HG03469 (cell line): Measurements from ENCODE around the gene RTN3.
"Not testable (repeated sequence)": the region's sequence is repeated elsewhere in the genome, so short reads cannot be mapped to it uniquely, and the experiment has no call there.

Experiments
- ATAC-seq: cut with Tn5 transposase; IDR thresholded peaks from one replicate; pipeline ENCODE4 v1.9.1; 2021; ENCODE audit warnings: mild to moderate bottlenecking, moderate library complexity, moderate number of reproducible peaks; ENCODE audit not compliant: unreplicated experiment

Gene RTN3

DNA sequence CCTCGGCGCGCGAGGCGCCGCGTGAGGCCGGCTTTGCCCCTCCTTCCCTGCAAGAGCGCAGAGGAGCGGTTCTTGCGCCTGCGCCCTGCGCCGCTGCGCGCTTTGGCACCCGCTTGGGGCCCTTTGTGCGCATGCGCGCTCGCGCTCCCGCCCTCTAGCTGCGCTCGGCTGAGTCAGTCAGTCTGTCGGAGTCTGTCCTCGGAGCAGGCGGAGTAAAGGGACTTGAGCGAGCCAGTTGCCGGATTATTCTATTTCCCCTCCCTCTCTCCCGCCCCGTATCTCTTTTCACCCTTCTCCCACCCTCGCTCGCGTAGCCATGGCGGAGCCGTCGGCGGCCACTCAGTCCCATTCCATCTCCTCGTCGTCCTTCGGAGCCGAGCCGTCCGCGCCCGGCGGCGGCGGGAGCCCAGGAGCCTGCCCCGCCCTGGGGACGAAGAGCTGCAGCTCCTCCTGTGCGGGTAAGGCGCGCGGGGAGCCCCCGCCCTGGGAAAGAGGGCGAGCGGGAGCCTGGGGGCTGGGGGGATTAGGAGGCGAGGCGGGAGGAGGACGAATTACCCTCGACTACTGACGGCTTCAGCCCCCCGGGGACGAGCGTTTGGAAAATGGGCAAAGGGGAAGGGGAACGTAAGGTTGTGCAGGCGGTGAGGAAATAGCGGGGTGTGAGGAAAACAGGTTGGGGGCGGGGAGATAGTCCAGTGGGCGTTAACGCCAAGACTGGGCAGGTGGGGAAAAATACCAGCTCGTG is at the start of gene RTN3:
TSS of gene RTN3 (plus strand) at position 180 of the 745 bp plus-strand sequence. CDS start at position 317, 137 bp downstream.
- ATAC-seq: peak; percentile 88

- ATAC-seq: no peak
Observed at GRCh38 chr11:63635762-63636465, 45.4 kb upstream of the RTN3 start.

GRCh38 chr11:63638436-63638835 is 42.9 kb upstream of the RTN3 start:
- not testable (repeated sequence) for ATAC-seq

GRCh38 chr11:63639199-63639832 is 42.0 kb upstream of the RTN3 start:
- ATAC-seq: no peak

- no peak for ATAC-seq
Observed at GRCh38 chr11:63641727-63642126, 39.6 kb upstream of the RTN3 start.

DNA sequence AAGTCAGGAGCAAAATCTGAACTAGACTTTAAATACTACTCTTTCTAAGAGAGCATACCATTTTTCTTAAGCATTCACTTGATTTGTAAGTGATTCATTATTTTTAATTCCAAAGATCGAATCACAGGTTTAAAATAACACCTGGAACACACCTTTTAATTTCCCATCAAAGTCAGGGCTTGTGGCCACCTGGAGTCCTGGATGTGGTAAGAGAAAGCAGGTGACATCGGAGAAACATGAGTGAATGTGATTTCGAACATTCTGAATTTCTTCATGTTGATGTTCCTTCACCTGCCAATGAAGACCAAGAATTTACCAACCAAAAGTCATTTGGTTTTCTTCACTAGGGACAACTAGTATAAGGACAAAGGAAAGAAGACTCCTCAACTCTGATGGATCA is 38.1 kb upstream of the RTN3 start:
- ATAC-seq: no peak

DNA sequence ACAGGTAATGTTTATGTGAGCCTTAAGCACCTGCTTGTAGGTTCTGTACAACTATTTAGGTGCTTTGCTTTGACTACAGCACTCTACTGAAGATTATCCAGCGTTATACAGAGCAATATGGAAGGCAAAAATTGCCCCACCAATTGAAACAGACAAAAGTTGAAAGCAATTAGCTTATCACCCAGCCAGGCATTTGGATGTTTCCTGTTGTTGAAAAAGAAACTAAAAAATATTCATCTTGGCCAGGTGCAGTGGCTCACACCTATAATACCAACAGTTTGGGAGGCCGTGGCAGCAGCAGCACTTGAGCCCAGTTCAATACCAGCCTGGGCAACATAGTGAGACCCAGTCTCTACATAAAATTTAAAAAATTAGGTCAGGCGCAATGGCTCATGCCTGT is 28.6 kb upstream of the RTN3 start:
- no peak for ATAC-seq

DNA sequence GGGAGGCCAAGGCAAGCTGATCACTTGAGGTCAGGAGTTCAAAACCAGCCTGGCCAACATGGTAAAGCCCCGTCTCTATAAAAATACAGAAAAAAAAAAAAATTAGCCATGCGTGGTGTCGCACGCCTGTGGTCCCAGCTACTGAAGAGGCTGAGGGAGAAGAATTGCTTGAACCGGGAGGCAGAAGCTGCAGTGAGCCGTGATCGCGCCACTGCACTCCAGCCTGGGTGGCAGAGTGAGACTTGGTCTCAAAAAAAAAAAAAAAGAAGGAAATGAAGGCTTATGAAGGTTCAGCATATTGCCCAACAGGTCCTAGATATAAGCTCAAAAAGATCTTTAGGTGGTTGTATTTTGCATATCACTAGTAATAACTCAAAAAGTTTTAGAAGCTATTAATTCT is 20.3 kb upstream of the RTN3 start:
- ATAC-seq: no peak

DNA sequence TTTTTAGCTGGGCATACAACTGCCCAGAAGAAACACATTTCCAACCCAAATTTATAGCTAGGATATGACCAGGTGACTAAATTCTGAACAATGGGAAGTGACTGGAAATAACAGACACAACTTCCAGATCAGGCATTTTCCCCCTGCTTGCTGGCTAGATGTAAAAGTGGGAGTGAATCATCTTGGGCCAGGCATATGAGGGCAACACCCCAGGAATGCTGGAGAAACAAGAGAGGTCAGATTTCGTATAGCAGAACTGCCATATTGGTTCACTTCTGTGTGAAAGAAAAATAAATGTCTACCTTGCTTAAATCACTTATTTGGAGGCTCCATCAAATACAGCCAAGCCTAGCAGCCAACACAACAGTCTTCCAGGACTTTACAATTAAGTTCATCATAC is 17.5 kb upstream of the RTN3 start:
- ATAC-seq: no peak

GRCh38 chr11:63666874-63667273 is 14.4 kb upstream of the RTN3 start:
- ATAC-seq: no peak

- ATAC-seq: no peak
Observed at GRCh38 chr11:63667995-63668795, 13.1 kb upstream of the RTN3 start.

- no peak for ATAC-seq
Observed at GRCh38 chr11:63670096-63670432, 11.2 kb upstream of the RTN3 start.

GRCh38 chr11:63670433-63671321 is 10.6 kb upstream of the RTN3 start:
- no peak for ATAC-seq

GRCh38 chr11:63671322-63672155 is 9.8 kb upstream of the RTN3 start, which contains the start of gene ATL3:
Gene ATL3 (minus strand): TSS chr11:63671376. CDS start chr11:63671335, 41 bp downstream.
- peak; percentile 78 for ATAC-seq

GRCh38 chr11:63672156-63672463 is 9.2 kb upstream of the RTN3 start:
- no peak for ATAC-seq

DNA sequence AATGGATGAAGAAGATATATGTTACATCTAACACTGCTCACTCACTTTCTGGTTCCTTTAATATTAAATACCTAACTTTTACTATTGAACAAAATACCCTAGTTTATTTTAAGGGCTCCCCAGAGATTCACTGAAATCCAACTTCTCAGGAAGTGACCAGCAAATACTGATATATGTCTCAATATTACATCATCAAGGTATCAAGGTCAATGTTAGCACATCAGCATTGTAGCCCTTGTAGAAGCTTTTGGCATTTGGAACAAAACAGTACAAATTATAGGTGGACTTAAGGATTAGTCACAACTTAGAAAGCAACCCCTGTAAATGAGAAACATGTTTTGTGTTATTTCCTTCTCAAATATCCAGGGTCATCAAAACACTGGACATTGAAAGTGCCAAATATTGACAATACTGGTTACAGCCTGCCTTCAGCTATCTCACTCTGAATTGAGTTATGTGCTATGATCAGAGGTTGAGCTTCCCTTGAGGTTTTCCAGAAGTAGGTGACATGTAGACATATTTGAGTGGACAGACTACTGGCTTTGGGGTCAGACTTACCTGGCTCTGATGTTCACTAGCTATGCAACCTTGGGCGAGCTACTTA is 8.3 kb upstream of the RTN3 start:
- no peak for ATAC-seq

DNA sequence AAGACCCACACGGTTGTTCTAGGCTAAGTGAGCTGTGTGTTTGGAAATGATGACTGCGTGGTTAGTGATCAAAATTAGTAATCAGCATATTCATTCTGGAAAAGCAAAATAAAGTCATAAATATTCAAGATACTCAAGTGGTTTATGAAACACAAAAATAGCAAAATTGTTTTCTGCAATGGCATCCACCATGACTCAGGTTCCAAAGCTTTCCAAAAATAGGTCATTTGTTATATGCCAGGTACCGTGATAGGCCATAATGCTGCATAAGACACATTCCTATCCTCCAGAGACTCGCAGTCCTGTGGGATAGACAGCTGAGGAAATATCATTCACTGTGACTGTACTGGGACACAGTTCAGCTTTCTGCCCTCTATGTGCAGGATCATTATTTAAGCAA is 7.7 kb upstream of the RTN3 start:
- ATAC-seq: no peak

- ATAC-seq: no peak
Observed at GRCh38 chr11:63680834-63681320, 423 bp upstream of the RTN3 start.
